Measurements from ENCODE around the gene EPHA5. TPM values are rescaled to one million over a fixed set of nuclear protein-coding genes. Genes with fewer than 3 reads are reported as not detected.

Gene EPHA5
- total and polyA plus RNA-seq, 7 donors: 0.15 to 0.71 (median 0.28) TPM; not detected in 2

DNA sequence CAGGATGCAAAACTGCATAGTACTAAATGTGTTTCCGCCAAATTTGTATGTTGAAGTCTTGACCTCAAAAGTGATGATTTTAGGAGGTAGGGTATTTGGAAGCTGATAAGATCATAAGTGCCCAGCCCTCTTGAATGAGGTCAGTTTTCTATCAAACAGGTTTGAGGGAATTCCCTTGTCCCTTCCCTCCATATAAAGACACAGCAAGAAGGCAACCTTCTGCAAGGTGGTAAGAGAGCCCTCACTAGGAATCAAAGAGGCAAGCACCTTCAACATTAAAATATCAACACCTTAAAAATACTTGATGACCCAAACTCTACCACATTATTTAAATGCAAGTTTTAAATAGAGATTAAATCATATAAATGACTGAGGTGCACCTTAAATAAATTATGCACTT is 288.6 kb downstream of the EPHA5 start:
- Histone ChIP-seq H3K27me3 (no peaks in the 10 kb centered on the region), H3K36me3 (no peaks in the 10 kb centered on the region), H3K9me3 (no peaks in the 10 kb centered on the region), H3K27ac (no peak overlapping the region), H3K4me1 (no peaks in the 10 kb centered on the region), H3K4me3 (no peak overlapping the region)
- TF ChIP-seq, protein P1, sequence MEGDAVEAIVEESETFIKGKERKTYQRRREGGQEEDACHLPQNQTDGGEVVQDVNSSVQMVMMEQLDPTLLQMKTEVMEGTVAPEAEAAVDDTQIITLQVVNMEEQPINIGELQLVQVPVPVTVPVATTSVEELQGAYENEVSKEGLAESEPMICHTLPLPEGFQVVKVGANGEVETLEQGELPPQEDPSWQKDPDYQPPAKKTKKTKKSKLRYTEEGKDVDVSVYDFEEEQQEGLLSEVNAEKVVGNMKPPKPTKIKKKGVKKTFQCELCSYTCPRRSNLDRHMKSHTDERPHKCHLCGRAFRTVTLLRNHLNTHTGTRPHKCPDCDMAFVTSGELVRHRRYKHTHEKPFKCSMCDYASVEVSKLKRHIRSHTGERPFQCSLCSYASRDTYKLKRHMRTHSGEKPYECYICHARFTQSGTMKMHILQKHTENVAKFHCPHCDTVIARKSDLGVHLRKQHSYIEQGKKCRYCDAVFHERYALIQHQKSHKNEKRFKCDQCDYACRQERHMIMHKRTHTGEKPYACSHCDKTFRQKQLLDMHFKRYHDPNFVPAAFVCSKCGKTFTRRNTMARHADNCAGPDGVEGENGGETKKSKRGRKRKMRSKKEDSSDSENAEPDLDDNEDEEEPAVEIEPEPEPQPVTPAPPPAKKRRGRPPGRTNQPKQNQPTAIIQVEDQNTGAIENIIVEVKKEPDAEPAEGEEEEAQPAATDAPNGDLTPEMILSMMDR (IDR thresholded peaks at IDR 0.05): no peak
- TF ChIP-seq POLR2AphosphoS5 (IDR thresholded peaks at IDR 0.05): no peak
- TF ChIP-seq POLR2A (IDR thresholded peaks at IDR 0.05): no peak
- TF ChIP-seq EP300 (IDR thresholded peaks at IDR 0.05): no peak
- no peak for DNase-seq
- WGBS, 2 donors: 49 to 96% methylated on average over 1 of the region's 1 CpG
- intact Hi-C loops (cut with DNase I): no loop called here

DNA sequence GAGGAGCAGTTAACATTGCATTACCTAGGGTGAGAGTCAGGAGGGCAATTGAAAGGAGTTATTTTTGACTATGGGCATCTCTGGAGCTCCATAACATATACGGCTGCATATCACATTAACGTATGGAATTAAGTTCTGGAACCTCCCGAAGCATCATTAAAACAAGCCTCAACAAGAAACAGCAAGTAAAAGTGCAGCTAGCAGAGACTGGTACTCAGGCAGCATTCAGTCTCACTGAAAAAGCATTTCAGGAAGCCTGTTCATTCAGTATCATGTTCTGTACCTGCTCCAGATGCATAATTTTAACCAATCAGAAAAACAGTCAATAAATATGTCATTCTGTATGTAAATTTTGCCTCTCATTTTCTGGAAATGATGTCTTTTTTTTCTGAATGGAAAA is 299.6 kb downstream of the EPHA5 start:
- H3K27me3 ChIP-seq: no peaks in the 10 kb centered on the region
- no peaks in the 10 kb centered on the region for H3K9me3 ChIP-seq
- no peaks in the 10 kb centered on the region for H3K36me3 ChIP-seq
- H3K27ac ChIP-seq: no peak overlapping the region
- no peaks in the 10 kb centered on the region for H3K4me1 ChIP-seq
- no peak overlapping the region for H3K4me3 ChIP-seq
- intact Hi-C loops (cut with DNase I): no loop called here
- TF ChIP-seq EP300 (IDR thresholded peaks at IDR 0.05): no peak
- no peak for TF ChIP-seq POLR2A (IDR thresholded peaks at IDR 0.05)
- TF ChIP-seq, protein P1 (IDR thresholded peaks at IDR 0.05): no peak
- no peak for TF ChIP-seq POLR2AphosphoS5 (IDR thresholded peaks at IDR 0.05)
- DNase-seq: no peak
- WGBS, 2 donors: 81 to 89% methylated on average over 3 of the region's 3 CpGs

DNA sequence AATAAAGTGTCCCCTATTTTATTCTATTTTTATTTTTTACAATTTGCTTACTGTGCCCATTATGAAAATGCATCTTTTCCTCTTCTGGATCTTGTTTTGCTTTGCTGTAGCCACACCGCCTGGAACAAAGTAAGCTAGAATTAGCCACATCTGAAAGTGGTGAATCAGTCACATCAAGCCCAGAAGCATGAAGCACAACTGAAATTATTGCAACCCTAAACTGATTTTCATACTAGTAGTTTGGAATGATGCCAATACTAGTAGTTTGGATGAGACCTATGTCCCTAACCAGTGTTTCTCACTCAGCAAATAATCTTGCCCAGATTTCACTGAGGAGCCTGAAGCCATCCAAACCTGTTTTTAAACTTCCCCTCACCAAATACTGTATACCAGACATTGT is 303.0 kb downstream of the EPHA5 start:
- Histone ChIP-seq H3K27me3 (no peaks in the 10 kb centered on the region), H3K9me3 (no peaks in the 10 kb centered on the region), H3K27ac (no peak overlapping the region), H3K4me1 (no peaks in the 10 kb centered on the region), H3K4me3 (no peak overlapping the region), H3K36me3 (no peaks in the 10 kb centered on the region)
- intact Hi-C loops (cut with DNase I): no loop called here
- TF ChIP-seq POLR2A (IDR thresholded peaks at IDR 0.05) (no peak), EP300 (IDR thresholded peaks at IDR 0.05) (no peak), POLR2AphosphoS5 (IDR thresholded peaks at IDR 0.05) (no peak)
- TF ChIP-seq, protein P1 (IDR thresholded peaks at IDR 0.05): no peak
- 87 to 89% methylated on average over 1 of the region's 1 CpG for WGBS, 2 donors
- no peak for DNase-seq

DNA sequence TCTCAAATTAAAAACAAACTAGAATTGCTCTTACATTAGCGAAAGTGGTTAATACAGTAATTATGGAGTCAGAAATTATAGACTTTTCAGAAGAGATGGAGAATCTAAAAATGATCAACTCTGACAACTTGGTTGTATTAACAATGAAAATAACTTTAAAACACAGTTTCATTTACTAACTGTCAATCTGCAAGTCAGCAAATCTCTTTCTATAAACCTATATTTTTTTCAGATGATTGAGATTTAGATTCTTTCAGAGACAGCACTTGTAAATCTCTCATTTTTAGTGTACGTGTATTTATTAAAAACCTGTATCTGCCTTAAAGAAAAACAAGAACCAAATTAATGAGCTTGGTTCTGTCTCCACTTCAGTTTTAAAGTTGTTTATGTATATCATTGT is 311.4 kb downstream of the EPHA5 start:
- Histone ChIP-seq H3K4me1 (no peaks in the 10 kb centered on the region), H3K36me3 (no peaks in the 10 kb centered on the region), H3K27me3 (no peaks in the 10 kb centered on the region), H3K4me3 (no peak overlapping the region), H3K27ac (no peak overlapping the region), H3K9me3 (no peaks in the 10 kb centered on the region)
- intact Hi-C loops (cut with DNase I): no loop called here
- no peak for TF ChIP-seq POLR2AphosphoS5 (IDR thresholded peaks at IDR 0.05)
- 85 to 88% methylated on average over 2 of the region's 2 CpGs for WGBS, 2 donors
- no peak for DNase-seq

DNA sequence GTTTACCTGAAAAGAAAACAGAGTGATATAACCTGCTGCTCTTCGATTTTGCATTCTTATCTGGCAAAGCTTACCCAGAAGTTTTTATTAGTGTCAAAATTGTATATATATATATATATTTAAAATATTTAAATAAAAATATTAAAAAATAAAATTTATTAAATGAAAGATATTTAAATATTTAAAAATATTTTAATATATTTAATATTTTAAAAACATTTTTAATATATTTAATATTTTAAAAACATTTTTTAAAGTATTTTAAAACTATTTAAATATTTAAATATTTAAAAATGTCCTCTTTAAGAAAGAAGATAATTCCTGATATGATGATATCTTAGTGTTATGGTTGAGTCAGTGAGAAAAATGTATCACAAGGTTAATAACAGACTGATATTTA is 317.2 kb downstream of the EPHA5 start:
- H3K4me3 ChIP-seq: no peak overlapping the region
- no peak overlapping the region for H3K27ac ChIP-seq
- no peak for DNase-seq
- H3K9me3 ChIP-seq: no peaks in the 10 kb centered on the region
- intact Hi-C loops (cut with DNase I): no loop called here
- H3K4me1 ChIP-seq: no peaks in the 10 kb centered on the region
- H3K36me3 ChIP-seq: no peaks in the 10 kb centered on the region
- no peaks in the 10 kb centered on the region for H3K27me3 ChIP-seq
- WGBS, 2 donors: 78 to 84% methylated on average over 1 of the region's 1 CpG
- TF ChIP-seq POLR2A (IDR thresholded peaks at IDR 0.05): no peak
- TF ChIP-seq, protein P1 (IDR thresholded peaks at IDR 0.05): no peak
- no peak for TF ChIP-seq POLR2AphosphoS5 (IDR thresholded peaks at IDR 0.05)
- no peak for TF ChIP-seq EP300 (IDR thresholded peaks at IDR 0.05)

All from sigmoid colon (tissue), 7 donors.